GM21619 (cell line): Measurements from ENCODE around the gene ATP13A4.

ENCODE experiments used
- ATAC-seq: cut with Tn5 transposase; IDR thresholded peaks from one replicate; pipeline ENCODE4 v1.9.1; 2021; ENCODE audit not compliant: unreplicated experiment

The ATP13A4 gene

DNA sequence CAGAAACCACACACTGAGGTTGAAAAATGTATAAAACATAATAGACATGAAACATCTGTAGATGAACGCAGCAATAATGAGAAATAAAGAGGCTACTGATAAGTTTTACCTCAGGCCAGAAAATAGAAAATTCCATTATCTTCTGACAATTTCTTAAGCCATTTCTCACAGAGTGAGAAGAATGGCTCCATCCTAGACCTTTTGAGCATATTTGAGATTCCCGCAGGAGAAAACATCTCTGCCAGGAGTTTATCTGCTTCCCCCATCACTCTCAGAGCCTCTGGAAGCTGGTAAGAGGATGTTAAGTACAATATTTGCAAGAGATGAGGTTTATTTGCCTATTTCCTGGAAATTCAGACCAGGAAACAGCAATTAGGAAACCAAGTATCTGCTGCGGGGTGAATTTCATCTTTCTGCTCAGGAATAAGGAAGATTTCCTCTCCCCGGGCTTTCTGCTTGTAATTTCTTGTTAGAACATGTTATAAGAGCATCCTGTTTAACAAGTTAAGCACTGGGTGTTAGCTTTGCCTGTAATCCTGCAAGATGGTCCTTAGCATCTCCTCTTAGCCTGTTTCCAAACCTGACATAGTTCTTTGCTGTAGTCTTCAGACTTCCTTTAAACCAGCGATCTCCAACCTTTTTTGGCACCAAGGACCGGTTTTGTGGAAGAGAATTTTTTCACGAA, 54.8 kb downstream of the ATP13A4 start:
- no peak for ATAC-seq

DNA sequence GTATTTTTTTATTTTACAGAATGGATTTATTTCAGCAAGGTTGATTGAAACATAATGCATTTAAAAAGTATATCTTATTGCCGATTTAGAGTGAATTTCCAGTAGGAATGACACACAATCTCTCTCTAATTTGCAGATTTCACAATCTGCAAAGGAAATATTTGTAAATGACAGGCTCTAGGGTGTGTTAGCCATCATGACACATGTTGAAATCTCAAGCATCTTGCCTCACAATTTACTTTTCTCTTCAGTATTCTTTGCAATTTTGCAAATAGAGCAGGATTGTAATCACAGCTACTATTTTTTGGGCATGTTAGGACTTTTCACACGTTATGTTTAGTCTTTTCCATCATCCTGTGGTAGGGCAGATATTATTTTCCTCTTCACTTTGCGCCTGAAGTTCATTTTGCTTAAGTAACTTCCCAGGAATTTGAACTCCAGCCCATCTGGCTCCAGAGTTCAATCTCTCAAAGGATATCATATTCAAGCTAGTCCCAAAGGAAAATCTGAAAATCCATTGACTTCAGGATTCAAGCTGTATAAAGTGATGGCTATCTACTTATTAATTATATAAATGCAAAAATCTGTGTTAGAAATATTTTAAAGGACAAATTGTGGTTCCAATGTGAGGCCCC, 55.4 kb downstream of the ATP13A4 start:
- no peak for ATAC-seq

- ATAC-seq: no peak
These were observed 56.5 kb downstream of the ATP13A4 start for GRCh38 chr3:193498215-193498614.

DNA sequence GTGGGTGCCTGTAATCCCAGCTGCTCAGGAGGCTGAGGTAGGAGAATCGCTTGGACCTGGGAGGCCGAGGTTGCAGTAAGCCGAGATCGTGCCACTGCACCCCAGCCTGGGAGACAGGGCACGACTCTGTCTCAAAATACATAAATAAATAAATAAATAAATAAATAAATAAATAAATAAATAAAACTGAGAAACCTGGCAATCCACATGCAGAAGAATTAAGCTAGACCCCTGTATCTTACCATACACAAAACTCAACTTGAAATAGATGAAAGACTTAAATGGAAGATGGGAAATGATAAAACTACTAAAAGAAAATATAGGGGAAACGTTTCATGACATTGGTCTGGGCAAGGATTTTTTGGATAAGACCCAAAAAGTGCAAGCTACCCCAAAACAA, 58.0 kb downstream of the ATP13A4 start:
- no peak for ATAC-seq

DNA sequence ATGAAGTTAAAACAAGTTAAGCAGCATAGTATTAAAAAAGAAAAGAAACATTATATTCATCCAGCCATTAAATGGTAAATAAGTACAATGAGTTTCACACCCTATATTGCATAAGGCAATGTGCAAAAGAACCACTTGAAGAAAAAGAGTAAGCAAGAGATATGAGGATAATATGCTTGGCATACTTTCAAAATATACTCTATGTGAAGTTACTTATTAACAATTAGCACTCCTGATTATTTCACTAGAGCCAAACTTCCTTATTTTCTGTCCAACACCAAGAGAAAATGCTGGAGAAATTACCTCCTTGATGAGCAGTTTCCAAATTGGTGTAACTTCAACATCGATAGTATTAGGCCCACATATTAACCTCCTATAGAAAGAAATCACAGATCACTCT, 63.7 kb downstream of the ATP13A4 start:
- no peak for ATAC-seq

DNA sequence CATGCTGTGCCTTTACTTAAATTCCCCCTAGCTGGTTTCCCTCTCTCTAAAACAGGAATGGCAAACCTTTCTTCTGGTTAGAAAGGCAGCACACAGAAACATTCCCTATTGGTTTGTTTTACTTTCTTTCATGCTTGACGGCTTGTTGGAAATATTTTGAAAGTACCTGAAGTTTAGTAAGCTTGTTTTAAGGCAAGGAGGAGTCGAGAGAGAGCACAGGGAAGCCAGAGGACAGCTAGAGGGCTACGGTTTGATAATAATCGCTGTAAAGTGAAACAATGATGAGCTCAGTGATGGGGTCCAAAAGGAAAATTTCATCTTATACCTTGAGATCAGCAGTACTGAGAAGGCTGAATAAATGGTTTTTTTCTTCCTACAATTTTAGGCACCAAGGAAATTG, 64.1 kb downstream of the ATP13A4 start:
- no peak for ATAC-seq

DNA sequence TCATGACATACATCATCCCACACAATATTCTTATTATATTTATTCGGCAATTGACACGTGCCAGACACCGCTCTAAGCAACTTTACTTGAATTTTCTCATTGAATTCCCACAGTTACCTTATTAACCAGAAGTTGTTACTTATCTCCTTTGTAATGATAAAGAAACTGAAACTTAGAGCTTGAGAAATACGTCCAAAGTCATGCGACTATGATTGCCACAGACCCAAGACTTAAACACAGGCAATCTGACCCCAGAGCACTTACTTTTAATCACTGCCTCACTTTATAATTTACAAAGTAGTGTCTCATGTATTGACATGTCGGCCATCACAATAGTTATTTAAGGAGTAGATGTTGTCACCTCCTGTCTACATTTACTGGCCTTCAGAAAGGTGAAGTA, 64.7 kb downstream of the ATP13A4 start:
- ATAC-seq: no peak

GRCh38 chr3:193488741-193489140, 66.0 kb downstream of the ATP13A4 start:
- ATAC-seq: no peak

GRCh38 chr3:193483988-193484539, 70.6 kb downstream of the ATP13A4 start:
- no peak for ATAC-seq

- no peak for ATAC-seq
These were observed 73.3 kb downstream of the ATP13A4 start for GRCh38 chr3:193481436-193481835.

GRCh38 chr3:193474446-193474845, 80.2 kb downstream of the ATP13A4 start:
- no peak for ATAC-seq

GRCh38 chr3:193470710-193471109, 84.0 kb downstream of the ATP13A4 start:
- no peak for ATAC-seq

DNA sequence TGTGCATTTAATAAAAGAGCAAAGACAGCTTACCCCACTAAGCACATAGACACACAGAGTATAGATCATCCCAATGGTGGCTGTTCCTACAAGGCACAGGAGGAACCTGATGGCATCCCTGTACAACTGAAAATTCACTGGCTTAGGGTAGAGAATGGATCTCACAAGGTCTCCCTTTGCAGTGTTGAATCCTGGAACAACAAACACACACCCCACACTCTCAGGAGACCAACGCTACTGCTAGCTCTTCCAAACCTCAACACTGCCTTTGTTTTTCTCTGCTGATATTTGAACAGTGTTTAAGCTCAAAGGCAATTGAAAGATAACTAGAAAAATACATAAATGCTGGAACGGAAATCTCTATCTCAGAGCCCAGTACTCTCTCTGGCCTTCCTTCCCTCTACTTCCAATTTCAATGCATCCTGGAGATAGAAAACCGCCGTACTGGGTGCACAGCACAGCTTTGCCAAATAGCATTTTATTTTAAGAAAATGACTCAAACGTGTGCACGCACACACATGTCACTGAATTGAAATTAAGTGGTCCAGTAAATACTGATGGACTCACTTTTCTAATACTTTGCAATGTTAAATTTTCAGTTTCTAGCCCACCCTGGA, 88.6 kb downstream of the ATP13A4 start:
- ATAC-seq: no peak

DNA sequence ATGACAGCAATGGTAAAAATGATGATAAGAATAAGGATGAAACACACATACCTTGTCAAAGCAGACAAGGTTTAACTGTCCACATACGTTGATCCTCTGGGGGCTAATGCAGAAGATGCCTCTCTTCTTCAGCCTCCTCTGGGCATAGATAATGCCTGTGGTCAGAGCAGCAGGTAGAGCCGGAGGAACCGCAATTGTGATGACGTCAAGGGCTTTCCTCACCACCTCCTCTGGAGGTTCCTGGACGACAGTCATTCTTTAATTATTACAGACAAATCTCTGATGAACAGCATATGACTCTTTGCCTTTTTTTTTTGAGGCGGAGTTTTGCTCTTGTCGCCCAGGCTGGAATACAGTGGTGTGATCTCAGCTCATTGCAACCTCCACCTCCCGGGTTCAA, 89.8 kb downstream of the ATP13A4 start:
- ATAC-seq: no peak

DNA sequence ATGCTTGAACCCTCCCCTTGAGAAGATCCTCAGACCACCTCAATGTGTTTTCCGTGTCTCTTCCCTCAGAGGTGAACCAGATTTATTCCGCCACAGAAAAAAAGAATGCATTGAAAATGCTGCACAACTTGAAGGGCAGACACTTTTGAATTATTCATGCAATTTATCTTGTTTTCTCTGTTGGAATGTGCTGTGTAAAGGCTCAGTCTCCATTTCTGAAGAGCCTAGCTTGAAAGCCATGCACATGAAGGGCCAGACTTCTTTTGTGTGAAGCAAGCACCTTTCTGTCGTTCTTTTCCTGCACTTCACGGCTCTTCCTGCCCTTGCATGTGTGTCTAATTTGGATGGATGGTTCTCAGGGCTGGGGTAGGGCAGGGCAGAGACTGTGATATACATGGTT, 97.2 kb downstream of the ATP13A4 start:
- ATAC-seq: no peak

DNA sequence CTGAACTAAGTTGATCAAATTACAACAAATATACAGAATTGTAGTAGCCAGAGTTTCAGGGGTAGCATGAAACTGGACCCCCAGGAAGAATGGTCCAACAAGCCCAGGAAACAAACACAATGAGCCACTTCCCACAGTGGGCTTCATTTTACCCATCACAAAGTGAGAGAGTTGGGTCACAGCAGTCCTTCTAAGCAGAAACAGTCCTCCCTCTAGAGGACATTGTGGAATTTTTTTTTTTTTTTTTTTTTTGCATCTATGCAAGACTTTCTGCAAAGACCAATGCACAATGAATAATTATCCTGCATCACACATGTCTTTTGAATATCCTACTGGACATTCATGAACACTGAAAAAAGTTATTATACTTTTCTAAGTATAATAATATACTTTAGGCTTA, 102.4 kb downstream of the ATP13A4 start:
- ATAC-seq: no peak

DNA sequence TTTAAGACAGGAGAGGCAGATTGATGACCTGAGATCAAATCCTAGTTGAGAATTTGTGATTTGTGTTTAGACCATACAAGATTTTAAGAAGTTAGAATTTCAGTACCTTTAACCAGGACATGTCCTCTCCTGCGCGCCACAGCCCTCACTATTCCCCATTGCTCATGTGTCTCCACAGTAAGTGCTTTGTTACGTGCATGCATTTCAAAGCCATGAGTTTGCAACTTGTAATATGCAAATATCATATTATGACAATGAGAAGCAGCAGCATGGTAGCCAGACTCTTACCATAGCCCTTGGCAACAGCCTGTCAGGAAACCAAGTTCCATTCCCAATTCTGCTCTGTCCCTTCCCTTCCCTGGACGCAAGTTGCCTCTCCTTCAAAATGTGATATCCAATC, 102.8 kb downstream of the ATP13A4 start:
- ATAC-seq: no peak

DNA sequence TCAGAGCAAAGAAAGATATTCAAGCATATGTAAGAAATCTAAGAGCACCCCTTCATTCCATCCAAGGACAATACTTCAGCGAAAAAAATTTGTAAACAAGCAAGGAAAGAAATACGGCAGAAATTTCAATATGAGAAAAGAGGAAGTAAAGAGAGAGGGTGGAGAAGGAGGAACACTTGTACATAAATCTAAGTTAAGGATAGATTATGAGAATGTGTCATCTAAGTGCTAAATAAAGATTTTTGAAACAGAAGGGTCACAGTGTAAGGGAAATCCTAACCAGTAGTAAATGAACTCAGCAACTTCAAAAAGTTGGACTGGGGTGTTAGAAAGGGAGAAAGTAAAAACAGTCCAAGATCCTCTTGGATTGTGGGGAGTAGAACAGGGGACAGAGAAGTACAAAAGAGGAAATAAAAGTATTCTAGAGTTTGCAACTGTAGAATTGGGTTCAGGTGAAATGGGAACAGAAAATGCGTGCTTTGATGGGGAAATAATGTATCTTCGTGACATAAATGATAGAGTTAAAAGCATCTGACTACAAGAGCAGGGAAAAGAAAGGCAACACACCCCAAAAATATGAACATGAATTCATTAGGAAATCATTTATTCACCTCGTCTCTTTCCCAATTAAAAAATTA, 107.6 kb downstream of the ATP13A4 start:
- no peak for ATAC-seq

DNA sequence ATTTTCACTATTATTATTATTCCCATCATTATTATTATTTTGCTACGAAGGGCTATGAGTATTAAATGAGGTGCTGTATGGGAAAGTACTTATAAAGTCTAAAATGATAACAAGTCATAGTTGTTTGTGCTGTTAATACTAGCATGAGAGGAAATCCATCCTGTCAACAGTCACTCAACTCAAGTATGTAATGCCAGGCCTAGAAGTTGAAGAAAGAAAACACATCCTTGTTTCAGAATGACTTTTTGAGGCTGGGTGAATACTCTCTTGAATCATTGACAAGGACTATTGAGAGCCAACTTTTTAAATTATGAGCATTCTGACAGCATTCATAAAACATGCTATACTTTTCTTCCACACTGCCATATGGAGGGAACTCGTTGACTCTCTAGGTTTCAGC, 115.3 kb downstream of the ATP13A4 start:
- no peak for ATAC-seq

DNA sequence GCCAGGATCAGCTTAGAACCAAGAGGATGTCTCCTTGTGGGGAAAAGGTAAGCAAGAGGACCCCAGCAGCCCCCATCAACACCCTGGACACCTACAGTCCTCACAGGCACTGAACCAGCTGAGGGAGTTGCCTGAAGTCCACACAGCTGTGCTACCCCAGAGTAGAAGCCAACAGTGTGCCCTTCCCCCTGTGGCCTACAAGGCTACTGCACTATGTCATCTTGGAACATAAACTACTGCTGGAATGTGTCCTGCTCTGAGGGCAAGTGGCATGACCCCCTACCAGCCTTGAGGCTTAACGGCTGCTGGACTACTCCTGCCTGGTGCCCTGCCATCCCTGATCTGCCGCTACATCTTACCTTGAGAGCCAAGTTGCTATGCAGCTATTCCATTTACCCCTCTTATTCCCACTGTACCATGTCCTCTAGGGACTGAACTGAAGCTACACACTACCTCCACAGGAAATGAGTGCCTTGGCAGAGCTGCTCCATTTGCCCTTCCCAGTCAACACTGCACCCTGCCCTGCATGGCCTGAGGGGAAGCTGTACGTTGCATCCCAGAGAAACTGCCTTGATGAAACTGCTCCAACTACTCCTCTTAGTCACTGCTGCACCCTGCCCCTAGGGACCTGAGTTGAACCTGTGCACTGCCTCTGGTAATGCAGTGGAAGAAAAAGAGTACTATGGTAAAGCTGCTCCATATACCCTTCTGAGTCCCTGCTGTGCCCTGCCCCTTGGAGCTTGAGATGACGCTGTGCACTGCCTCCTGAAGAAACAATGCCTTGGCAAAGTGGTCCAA, 135.9 kb downstream of the ATP13A4 start:
- no peak for ATAC-seq

- ATAC-seq: no peak
These were observed 138.1 kb downstream of the ATP13A4 start for GRCh38 chr3:193416629-193417028.
